T47D (cell line): Measurements from ENCODE around the gene RNASEH2C.
A peak's percentile ranks its signal among the peaks of the same experiment; 100 is the strongest.
"Not testable (repeated sequence)": the region's sequence is repeated elsewhere in the genome, so short reads cannot be mapped to it uniquely, and the experiment has no call there.

ENCODE experiments used
- DNase-seq, 2 experiments: peaks; one replicate each; pipeline versions ENCODE4 v3.0.0 to v3.0.0-alpha.2; 2011 to 2012; ENCODE audit warnings: low read depth in 1 of 2, low spot score in 1 of 2
- JUND ChIP-seq: IDR thresholded peaks from 2 replicates; pipeline ENCODE4 v1.6.1; 2012; ENCODE audit warnings: low read depth
- in situ Hi-C: cut with HindIII; loops from 2 replicates; pipeline ENCODE4 v1.10.0; 2016; ENCODE audit warnings: low sequenced_read_pairs, low pct_unique_long_range_greater_than_20kb

Gene RNASEH2C

DNA sequence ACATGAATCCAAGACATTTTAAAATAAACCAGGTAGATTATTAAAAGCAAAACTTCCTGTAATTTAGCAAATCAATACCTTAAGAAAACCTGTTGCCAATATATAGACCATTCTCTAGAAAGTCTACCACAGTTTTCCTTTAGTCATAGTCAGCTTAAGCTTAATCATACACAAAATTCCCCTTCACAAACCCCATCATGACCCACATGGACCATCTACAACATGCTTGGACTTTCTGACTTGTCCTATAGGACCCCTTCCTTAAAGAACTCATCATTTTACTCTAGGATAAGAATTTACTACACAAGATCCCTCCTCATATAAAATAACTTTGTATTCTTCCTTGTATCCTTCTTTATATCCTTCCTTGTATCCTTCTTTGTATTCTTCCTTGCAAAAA is 16.2 kb upstream of the RNASEH2C start:
- DNase-seq, result no peak
- no peak for TF ChIP-seq JUND
- in situ Hi-C loops, result no loop called here

DNA sequence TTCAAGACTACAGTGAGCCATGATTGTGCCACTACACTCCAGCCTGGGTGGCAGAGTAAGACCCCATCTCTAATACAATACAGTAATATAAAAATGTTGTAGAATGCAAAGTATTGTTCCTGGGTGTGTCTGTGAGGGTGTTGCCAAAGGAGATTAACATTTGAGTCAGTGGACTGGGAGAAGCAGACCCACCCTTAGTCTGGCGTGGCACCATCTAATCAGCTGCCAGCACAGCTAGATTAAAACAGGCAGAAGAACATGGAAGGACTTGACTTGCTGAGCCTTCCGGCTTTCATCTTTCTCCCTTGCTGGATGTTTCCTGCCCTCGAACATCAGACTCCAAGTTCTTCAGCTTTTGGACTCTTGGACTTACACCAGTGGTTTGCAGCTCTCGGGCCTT is 14.5 kb upstream of the RNASEH2C start:
- in situ Hi-C loops, DNase-seq: not testable (repeated sequence)

DNA sequence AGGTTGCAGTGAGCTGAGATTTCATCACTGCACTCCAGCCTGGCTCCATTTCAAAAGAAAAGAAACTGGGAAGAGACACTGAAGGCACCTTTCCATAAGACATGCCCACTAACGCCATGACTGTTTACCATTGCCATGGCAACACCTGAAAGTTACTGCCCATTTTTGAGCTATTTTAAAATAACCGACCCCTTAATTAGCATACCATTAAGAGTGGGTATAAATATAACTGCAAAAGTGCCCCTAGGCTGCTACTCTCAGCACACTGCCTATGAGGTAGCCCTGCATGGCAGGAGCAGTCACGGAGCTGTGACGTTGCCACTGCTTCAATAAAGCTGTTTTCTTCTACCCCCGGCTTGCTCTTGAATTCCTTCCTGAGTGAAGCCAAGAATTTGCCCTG is 9.9 kb upstream of the RNASEH2C start:
- in situ Hi-C loops, result no loop called here
- no peak for TF ChIP-seq JUND
- DNase-seq, result no peak

DNA sequence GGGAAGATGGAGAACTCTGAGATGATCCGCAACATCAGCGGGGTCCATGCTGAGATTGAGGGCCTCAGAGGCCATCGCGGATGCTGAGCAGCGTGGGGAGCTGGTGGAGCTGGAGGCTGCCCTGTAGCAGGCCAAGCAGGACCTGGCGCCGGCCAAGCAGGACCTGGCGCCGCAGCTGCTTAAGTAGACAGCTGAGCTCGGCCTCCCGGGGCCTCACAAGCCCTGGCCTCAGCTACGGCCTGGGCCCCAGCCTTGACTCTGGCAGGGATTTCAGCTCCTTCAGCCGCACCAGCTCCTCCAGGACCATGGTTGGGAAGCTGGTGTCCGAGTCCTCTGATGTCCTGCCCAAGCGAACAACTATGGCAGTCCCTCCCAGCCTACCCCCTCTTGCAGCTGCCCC is 7.3 kb upstream of the RNASEH2C start:
- no peak for DNase-seq
- in situ Hi-C loops, result no loop called here
- TF ChIP-seq JUND, result no peak

DNA sequence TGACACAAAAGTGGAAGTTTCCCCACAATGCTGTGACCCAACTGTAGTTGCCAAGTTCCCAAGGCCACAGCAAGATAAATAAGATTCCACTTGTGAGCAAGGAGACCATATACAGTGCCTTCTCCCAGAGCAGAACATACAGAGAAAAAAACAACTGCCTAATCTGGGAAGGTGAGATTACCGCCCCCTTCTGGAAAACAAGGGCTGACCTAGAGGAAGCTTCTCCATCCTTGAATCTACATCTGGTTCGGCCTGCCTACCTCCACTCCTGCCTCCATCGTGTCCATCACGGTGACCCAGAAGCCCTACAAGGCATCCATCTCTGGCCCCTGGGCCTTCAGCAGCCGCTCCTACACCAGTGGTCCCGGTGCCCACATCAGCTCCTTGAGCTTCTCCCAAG is 6.1 kb upstream of the RNASEH2C start:
- no peak for TF ChIP-seq JUND
- in situ Hi-C loops, result no loop called here
- DNase-seq, result no peak

DNA sequence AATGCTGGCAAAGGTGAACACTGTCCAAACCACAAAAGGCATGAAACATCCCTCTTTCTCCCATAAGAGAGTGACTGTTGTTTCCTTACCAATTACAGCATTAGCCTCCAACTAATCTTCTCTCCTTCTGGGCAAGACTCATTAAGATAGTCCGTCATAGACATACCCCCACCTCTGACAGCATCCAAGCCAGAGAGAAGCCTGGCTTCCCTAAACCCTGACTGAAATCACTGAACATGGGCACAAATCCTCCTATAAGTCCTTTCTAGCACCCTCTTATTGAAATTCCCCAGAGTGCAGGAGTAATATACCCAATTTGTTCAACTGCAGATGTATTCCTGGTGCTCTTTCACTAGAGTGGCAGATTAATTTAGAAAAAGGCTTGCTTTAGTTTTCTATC is 1.7 kb upstream of the RNASEH2C start:
- in situ Hi-C loops, result no loop called here
- no peak for TF ChIP-seq JUND
- DNase-seq, result no peak

DNA sequence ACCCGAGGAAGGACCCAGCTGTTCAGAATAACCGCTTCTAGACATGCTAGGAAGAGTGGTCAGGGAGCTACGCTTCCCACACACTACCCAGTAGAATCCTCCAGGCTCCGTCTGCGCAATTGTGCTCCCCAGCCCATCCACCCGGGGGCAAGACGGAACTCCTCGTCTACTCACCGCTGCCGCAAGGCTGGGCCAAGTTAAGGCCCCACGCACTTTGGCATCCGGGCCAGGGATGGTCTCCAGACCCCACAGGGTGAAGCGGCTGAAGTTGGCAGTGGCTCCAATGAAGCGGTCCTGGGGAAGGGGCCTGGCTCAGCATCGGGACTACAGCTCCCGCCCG is 757 bp downstream of the RNASEH2C start:
- no peak for TF ChIP-seq JUND
- in situ Hi-C loops, result no loop called here
- DNase-seq, result peak in 1 of 2 experiments; percentile 41

DNA sequence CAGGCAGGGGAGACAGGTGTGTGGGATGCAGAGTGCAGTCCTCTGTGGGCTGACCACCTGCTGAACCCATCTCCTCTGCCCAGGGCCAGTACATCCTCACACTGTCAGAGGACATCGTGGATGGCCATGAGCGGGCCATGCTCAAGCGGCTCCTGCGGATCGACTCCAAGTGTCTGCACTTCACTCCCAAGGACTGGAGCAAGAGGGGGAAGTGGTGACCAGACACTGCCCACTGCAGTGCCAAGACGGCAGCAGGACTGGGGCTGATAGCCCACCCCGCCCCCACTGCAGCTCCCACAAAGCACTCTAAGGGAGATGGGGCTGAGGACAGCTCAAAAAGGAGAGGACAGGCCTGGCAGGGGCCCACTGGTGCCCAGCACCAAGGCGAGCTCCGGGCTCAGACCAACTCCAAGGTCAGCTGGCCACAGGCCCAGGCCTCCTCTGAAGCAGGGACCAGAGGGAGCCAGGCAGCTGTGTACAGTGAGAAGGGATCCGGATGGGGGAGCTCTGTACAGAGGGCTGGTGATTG is 1.6 kb downstream of the RNASEH2C start:
- in situ Hi-C loops, result no loop called here
- no peak for TF ChIP-seq JUND
- DNase-seq, result no peak

DNA sequence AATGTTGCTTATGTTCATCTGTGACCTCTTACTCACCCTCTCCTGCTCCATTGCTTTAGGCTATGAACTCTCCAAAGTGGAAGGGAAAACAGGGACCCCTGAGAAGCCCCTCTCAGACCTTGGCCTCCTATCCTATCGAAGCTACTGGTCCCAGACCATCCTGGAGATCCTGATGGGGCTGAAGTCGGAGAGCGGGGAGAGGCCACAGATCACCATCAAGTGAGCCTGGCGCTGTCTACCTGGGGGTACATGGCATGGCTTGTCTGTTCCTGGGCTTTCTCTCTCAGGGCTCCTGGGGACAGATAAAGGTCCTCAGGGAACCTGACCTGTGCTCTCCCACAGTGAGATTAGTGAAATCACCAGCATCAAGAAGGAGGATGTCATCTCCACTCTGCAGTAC is 2.1 kb downstream of the RNASEH2C start:
- no peak for DNase-seq
- in situ Hi-C loops, result no loop called here

DNA sequence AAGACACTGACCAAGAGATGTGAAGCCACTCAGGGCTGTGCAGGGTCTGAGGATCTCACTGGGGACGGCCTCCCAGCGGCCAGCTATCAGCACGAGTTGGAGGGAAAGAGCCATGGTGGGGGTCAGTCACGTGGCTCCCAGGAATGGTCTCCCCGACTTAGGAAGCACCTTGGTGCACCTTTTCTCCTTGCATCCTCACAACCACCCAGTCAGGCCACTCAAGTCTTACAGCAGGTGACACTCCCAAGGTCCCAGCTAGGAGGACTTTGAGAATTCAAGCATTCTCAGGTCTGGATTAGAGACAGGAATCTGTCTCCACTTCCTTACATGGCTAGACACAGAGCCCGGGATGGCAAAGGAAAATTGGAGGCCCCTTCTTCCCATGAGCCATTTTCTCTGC is 2.7 kb downstream of the RNASEH2C start:
- TF ChIP-seq JUND, result no peak
- in situ Hi-C loops, result no loop called here
- DNase-seq, result no peak

More for the DNA sequence above, 2.1 kb downstream of the RNASEH2C start:
- no peak for TF ChIP-seq JUND

DNA sequence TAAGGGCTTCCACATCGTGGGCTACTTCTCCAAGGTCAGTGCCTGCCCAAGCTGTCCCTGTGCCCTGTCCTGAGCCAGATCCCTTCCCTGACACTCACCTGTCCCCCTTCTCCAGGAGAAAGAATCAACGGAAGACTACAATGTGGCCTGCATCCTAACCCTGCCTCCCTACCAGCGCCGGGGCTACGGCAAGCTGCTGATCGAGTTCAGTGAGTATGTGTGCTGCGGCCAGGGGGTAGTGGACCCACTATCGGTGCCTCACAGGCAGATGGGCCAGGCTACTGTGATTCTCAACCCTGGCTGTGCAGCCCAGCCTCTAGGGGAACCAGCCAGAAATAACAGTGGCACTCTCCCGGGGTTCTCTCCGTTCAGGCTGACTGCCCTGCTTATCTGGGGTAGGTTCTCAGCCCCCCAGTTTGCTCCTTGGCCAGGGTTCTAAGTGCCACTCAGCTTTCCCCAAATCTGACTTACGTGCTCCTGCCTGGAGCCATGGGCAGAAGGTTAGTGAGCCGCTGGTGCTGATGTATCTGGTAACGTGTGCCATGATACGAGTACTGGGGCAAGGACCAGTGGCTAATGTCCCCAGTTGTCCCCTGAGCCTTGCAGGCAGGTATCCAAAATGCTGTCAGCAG is 3.7 kb downstream of the RNASEH2C start:
- in situ Hi-C loops, result no loop called here
- no peak for TF ChIP-seq JUND
- no peak for DNase-seq

DNA sequence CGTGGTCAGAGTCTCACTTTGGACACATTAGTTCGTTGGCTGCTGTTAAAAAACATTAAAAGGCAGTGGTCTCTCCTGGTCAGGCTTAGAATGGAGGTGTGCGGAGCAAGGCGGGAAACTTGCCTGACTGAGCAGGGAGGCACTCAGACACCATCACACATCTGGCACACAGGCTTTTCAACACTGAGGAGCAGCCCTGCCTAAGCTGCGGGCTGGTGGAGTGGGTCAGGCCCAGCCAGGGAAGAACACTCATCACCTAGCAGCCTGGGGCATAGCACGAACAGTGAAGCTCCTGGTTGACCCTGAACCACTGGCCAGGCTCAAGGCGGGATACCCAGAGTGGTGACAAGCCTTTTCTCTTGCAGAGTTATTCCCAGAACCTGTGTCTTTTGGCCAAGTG is 4.3 kb downstream of the RNASEH2C start:
- no peak for TF ChIP-seq JUND
- in situ Hi-C loops, result no loop called here
- DNase-seq, result no peak

DNA sequence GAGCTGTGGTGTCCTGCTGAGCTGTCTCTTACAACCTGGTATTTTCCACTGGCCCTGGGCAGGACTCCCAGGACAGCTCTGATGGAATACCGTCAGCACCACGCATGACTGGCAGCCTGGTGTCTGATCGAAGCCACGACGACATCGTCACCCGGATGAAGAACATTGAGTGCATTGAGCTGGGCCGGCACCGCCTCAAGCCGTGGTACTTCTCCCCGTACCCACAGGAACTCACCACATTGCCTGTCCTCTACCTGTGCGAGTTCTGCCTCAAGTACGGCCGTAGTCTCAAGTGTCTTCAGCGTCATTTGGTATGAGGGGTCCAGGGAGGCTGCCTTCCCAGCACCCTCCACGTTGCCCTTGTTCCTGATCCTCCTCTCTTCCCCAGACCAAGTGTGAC is 6.2 kb downstream of the RNASEH2C start:
- no peak for TF ChIP-seq JUND
- DNase-seq, result no peak
- in situ Hi-C loops, result no loop called here
